A204.1 (cell line): ENCODE results near the gene PTPN21.

Experiments used
- FAIRE-seq: peaks from 2 replicates; lab custom pipeline; 2012; peaks lifted over from hg19 to GRCh38; lab: Jason Lieb, UNC

The PTPN21 gene

GRCh38 chr14:88504602-88505001 lies 50.2 kb downstream of the PTPN21 start:
- no peak for FAIRE-seq

GRCh38 chr14:88503754-88504406 lies 50.9 kb downstream of the PTPN21 start:
- FAIRE-seq = no peak

- FAIRE-seq = no peak
These were observed 52.1 kb downstream of the PTPN21 start for GRCh38 chr14:88502740-88503139.

DNA sequence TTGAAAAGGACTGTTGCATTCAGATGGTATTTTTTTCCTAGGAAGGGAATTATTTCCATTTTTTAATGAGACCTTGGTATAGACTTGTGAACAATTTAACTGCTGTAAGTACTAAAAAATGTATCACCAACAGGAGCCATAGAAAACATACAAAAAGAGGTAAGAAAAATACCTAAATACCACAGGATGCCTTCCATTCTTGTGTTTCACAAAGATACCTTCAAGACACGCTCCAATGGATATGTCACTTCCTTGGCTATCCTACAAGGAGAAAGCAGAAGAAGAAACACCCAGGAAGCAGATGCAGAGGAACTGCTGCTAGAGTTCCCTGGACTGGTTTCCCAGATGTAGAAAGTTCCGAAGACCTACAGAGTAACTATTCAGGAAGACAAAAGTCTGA lies 54.2 kb downstream of the PTPN21 start:
- no peak for FAIRE-seq

DNA sequence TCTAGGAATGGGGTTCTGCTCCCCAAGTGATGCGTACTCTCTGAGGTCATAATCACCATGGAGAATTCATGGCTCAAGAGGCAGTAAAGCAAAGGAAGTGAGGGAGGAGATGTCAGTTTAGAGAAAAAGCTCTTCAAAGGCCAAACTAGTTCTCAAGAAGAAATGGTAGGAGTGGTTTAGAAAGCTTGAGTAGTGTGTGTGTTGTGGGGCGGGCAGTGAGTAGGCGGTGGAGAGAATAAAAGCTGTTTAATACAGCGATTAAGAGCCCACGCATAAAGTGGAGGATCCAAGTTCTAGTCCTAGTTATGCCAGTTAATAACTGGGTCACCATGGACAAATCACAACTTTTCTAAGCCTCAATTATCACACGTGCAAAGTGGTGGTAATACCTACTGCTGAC lies 55.6 kb downstream of the PTPN21 start:
- FAIRE-seq = no peak

DNA sequence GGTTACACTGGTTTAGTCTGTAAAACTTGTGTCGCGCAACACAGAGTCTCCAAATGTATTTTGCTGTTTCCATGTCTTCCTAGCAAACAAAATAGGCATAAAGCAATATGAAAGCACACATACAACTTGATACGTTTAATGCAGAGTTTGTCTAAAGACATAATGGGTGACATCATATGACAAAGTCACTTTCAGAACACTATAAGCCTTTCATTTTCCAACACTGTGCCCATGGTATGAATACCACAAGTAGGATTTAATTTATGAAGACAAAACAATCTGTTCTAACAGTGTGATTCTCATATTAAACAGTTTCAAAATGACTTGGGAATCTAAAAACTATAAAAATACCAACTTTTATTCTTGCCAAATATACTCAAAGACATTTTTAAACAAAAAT lies 58.4 kb downstream of the PTPN21 start:
- no peak for FAIRE-seq

GRCh38 chr14:88493392-88494185 lies 61.2 kb downstream of the PTPN21 start:
- no peak for FAIRE-seq

- peak; percentile 56 for FAIRE-seq
These were observed 62.3 kb downstream of the PTPN21 start for GRCh38 chr14:88492272-88493089.

DNA sequence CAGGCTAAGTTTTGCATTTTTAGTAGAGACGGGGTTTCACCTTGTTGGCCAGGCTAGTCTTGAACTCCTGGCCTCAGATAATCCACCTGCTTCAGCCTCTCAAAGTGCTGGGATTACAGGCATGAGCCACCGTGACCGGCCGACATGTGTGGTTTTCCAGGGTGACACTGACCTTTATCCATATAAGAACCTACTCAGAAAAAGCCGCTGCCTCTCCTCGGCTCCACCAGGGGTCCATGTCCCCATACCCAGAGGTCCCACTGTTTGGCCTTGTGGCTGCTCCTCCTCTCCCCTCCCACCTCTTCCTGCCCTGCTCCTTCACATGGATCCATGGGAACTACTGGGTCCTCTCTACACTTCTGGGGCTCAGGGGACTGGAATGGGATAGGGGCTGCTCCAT lies 64.6 kb downstream of the PTPN21 start:
- no peak for FAIRE-seq

GRCh38 chr14:88488897-88489296 lies 65.9 kb downstream of the PTPN21 start:
- FAIRE-seq = no peak

GRCh38 chr14:88488081-88488480 lies 66.7 kb downstream of the PTPN21 start:
- FAIRE-seq = no peak

- no peak for FAIRE-seq
These were observed 72.3 kb downstream of the PTPN21 start for GRCh38 chr14:88482524-88482923.

DNA sequence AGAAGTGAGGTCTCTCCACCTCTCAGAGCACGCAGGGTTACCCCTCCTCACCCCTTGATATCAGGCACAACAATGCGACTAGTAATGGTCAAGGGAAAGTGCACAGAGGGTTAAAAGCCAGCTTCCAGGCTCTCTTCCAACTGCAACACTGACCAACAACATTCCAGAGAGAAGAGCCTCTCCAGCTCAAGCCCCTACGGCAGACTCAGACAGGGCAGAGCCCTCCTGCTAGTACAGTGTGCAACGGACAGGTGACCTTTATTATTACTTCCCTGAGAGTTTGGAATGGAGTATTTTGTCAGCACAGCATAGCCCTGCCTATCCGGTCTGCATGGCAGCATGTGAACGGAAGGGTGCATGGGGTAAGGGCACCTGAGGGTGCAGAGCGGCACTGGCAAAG lies 73.0 kb downstream of the PTPN21 start:
- no peak for FAIRE-seq

DNA sequence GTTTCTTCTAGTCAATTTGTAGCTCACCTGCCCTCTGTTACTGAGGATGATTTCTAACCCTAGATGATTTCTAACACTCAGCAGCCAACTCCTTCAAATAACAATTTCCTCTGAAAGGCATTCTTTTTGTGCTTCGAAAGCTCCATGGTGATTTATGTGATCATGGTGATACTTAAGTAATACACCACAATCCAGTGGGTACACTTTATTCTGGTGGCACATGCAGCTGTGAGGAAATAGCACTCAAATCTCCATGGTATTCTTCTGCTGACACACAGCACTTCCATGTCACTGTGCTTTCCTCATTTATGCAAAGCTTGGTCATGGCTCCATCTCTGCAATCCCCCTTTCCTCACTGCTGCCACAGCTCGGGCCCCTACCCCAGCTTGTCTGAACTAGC lies 73.7 kb downstream of the PTPN21 start:
- no peak for FAIRE-seq

GRCh38 chr14:88479574-88479987 lies 75.2 kb downstream of the PTPN21 start:
- no peak for FAIRE-seq

GRCh38 chr14:88478931-88479330 lies 75.9 kb downstream of the PTPN21 start:
- FAIRE-seq = no peak

DNA sequence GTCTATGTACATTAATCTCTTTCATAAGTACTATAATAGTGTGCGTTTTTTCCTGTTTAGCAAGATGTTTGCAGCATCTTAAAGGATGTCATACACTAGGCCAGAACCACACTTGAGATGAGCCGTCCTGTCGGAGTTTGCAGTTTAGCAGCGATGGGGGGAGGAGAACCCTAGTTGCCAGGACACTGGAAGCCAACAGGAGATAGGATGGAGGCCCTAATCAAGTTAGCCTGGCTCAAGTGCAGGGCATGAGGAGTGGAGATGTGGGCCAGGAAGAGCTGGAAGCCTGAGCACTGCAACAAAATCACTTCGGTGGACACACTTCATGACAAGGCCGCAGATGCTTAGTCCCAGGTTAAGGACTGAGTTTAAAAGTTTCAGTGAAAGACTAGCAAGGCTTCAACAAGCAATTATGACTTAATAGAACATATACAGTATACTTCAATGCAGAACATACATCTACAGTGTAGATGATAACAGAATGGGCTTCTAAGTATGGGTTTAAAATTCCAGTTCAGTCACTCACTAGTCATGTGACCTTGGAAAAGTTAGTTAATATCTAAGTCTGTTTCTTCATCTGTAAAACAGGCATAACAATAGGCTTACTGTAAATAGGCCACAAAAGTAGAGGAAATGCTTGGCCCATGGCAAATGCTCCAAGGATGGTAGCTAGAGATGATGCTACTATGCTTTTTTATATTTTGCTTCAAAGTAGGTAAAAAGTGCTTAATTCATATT lies 77.1 kb downstream of the PTPN21 start:
- no peak for FAIRE-seq

- FAIRE-seq = no peak
These were observed 78.0 kb downstream of the PTPN21 start for GRCh38 chr14:88476825-88477224.

- no peak for FAIRE-seq
These were observed 78.5 kb downstream of the PTPN21 start for GRCh38 chr14:88476214-88476774.

- no peak for FAIRE-seq
These were observed 81.0 kb downstream of the PTPN21 start for GRCh38 chr14:88473791-88474190.

DNA sequence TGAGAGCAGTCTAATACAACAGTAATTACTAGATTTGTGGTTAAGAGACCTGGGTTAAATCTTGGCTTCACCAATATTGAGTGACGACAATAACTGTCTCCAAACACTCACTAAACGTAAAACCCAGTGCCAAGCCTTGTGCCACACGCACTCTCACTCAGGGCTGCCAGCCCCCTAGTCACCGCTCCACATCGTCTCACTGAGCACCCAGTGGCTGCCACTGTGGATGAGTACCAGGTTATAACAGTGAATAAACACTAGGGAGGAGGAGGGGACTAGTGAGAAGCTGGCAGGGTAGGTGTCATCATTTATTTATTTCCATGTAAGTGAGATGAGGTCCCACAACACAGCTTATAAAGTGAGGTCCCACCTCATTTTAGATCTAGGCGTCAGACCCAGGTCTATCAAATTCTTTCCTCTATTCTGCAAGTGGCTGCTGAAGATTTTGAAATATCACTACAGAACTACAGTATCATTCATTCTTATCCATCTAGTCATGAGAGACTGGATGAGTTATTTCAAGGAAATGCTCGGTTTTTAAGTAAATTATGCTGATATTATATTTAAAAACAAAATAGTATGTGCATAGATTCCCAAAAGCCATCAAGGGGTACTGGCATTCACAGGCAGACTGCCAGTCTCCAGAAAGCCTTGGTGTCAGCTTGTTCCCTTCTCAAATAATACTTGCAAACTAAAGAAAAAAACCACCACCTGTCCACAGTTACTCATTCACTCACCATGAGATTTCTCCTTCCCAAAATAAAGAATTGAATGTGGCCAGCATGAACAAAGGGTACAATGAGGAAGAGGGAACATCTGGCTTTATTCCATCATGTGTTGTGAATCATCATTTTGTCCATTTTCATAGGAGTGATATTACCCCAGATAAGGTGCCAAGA lies 84.0 kb downstream of the PTPN21 start:
- no peak for FAIRE-seq
